HG02943 (cell line): ENCODE measurements around the gene GSC.

Source experiments
- ATAC-seq: cut with Tn5 transposase; IDR thresholded peaks from one replicate; pipeline ENCODE4 v1.9.1; 2021; ENCODE audit warnings: mild to moderate bottlenecking, low read depth, moderate library complexity; ENCODE audit not compliant: unreplicated experiment

The GSC gene

DNA sequence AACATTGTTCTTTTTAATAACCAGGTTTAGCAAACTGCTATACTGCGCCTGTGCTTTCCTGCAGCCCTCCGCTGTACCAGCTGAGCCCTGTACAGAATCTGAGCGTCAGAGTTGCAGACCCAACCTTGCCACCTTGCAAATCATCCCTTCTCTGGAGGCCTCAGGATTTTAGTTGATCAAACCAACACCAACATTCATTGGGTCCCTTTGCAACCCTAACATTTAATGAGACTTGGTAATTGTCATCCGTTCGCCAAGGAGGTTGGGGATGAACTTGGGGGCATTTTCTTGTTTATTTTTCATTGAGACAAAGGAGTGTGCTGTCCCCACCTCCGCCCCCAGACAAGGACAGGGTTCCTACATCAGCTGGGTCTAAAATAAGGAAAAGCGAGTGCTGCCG, 2.6 kb upstream of the GSC start:
- ATAC-seq, result no peak

DNA sequence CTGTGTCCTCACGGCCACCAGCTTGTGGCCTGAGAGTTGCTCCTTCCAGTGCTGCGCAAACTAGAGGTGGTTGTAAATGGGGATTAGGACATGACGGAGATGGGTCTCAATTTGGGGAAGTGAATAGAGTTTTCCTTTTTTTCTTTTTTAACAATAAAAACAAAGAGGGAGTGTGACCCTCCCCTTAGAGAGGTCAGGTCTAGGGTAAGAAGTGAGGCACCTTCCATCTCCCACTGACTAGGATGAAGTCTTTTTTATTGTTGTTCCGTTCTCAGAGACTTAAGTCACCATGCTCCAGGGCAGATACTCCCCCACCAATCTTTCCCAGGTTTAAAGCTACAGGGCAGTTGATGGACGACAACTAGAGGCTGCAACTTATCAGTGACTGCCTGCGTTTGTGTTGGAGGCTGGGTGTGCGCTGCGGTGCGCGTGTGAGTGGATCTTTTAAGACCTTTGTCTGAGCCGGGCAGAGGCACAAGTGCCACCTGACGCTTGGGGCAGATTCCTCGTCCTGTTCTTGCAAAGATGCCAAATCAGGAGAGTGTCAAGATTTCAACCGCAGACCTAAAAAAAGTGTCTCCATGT, 2.1 kb upstream of the GSC start:
- ATAC-seq, result no peak

DNA sequence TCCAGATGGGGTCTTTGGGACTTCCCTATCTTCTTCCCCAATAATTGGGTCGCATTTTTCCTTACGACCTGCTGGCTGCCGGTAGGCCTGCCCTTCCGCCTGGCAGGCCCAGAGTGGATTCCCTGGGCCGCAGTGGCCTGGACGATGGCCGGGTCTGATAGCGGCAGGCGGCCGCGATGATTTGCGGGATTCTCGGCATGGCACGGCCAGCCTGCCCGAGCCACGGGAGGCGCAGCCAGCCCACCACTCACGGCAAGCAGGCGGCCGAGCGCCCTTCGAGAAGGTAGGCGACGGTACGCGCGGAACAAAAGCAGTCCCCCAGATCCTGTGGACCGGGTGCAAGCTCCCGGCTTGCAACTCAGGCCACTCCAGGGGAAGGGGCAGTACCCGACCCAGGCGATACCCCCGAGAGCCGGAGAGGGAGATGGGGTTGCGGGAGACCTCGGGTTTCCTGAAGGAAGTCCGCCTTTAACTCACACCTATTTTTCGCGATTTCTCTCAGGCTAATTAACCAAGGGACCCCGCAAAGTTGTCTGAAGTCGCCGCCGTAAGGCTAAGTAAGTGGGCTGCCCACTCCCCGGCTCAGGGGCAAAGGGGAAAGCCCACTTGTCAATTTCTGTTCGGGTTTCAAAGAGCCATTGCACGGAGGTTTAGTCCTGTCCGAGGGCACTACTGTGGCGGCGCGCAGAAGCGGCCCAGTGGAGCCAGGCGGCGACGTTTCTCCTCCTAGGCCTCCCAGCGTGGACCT, 1.4 kb upstream of the GSC start:
- no peak for ATAC-seq

DNA sequence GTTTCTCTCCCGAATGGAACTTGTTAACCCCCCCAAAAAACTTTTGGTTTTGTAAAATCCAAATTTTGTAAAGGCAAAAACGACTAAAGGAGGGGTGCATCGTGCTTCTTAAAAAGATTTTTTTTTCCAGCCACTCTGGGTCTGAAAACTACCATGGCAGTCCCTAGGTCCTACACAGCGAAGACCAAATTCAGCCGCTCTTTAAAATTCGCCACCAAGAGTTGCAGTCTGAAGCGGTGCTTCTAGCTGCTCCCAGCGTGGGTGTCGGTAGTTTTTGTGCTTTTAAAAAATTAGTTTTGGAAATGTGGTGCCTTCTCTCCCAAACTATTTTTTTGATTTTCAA, 873 bp upstream of the GSC start:
- no peak for ATAC-seq

DNA sequence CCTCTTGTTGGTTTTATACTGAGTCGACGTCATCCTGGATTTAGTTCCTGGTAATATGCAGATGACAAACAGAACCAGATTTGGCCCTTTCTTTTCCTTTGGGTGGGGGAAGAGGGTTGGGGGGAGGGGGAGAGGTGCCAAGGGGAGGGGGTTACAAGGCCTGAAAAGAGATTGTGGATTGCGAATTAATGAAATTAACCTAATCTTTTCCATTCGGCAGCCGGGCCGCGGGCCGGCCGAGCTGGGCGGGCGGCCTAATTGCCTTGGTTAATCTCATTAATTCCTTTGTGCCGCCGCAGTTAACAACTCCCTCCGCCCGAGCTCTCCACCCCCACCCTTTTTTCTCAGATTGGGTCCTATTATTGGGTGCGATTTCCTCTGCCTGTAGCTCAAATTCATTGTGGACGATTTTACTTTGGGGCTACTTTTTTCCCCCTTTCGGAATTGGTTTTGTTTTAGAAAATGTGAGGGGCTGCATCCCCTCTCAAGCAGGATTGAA, 387 bp upstream of the GSC start:
- no peak for ATAC-seq

DNA sequence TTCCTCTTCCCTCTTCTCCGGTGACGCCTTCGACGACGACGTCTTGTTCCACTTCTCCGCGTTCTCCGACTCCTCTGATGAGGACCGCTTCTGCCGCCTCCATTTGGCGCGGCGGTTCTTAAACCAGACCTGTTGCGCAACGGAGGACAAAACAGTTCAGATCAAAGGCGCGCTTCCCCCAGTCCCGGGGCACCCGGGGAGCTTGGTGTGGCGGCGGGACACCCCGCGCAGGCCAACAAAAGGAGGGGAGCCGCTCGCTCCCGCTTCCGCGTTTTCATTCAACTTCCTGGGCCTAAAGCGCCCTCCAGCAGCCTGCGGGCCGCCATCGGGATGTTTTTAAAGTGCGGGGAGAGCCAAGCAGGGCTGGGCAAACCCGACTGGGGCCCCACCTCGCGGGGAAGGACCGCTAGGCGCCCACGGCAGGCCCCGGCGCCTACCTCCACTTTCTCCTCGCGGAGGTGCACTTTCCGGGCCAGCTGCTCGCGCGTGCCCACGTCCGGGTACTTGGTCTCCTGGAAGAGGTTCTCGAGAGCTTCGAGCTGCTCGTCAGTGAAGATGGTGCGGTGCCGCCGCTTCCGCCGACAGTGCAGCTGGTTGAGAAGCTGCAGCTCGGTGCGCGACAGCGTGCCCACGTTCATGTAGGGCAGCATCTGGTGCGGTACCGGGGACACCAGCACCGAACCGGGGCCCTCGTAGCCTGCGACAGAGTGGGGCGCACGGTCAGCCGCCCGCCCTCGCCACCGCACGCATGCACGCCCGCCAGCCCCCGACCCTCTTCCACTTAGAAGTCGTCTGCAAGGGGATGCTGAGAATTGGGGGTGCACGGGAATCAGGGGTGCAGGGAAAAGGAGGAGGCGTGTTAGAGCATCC, 1.2 kb downstream of the GSC start:
- no peak for ATAC-seq

DNA sequence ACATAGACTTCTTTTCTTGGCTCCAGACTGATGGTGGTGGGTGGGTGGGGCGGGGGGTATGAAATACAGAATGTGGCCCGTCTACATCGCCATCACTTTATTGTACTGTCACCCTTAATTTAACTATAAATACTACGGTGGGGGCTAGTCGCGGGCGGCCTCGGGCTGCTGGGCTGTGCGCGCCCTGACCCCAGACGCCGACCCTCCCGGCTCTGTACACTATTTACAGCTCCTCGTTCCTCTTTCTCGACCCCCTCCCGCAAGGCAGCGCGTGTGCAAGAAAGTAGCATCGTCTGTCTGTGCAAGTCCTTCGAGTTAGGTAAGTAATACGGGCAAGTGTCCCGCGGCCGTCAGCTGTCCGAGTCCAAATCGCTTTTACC, 1.8 kb downstream of the GSC start:
- ATAC-seq, result no peak

DNA sequence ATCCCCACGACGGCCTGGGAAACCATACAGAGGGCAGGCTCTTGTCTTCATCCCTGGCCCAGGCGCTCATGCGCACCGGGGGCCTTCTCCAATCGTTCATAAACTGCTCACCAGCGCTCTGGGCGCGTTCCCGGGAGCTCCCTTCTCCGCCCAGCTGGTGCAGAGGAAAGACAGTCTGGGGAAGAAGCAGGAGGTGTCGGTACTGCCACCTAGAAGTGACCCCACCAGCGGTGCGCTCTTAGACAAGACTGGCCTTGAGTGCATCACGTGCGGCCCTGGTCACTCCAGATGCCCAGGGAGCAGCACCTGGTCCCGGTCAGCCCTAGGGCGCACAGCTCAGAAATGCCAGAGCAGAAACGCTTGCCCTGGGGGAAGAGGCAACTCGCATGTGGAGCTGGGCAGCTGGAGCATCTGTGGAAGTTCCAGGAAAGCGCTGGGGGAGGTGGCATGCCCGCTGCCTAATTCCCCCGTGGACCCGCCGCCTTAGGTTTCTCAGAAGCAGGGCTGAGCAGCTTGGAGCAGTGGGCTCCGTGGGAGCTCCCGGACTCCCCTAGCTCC, 2.5 kb downstream of the GSC start:
- ATAC-seq, result no peak

DNA sequence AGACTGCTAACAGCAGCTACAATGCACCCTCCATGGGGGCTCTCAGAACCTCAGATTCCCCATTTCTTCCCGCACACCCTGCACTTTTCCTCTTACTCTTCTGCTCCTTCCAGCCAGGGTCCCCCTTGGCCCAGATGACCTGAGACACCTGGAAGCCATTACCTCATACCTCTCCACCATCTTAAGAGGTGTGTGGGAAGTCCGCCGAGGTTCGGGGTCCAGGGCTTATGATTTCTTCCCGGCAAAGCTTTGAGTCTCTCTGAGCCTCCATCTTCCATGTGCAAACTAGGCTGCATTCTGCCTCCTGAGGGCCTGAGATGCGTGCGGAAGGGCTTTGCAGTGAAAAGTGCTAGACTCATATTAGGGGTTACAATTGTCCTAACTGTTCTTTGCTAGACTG, 5.3 kb downstream of the GSC start:
- no peak for ATAC-seq

DNA sequence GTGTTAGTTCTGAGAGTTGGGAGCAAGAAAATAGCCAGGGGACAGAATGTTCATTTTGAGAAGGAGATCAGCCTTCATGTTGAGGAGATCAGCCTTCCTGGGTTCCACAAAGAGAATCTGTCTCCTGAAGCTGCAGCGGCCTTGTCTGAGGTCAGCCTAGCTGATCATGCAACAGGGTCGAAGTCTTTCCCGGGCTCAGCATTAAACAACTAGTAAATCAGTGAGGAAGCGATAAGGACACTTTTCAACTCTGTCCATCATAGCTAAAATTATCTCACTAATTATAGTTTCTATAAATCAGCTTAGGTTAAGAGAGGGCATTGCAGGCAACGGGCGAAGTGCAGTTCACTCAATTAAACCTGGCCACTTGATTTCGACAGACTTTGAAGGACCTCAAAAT, 7.5 kb downstream of the GSC start:
- ATAC-seq, result no peak

DNA sequence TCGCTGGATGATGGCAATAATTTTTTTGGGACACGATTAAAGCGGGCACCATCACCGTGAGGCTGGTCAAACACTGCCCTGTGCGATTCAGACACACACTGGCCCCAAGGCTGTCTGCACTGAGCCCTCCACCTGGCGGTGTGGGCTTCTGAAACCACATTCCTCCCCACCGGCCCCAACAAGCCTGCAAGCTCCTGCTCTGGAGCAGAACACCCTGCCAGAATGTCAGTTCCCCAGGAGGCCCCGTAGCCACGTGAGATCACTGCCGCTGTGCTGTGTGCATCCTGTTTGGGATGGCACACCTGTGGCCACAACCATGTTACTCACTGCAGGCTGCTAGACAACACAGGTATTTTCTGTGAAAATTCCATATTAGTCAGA, 7.9 kb downstream of the GSC start:
- ATAC-seq, result no peak

DNA sequence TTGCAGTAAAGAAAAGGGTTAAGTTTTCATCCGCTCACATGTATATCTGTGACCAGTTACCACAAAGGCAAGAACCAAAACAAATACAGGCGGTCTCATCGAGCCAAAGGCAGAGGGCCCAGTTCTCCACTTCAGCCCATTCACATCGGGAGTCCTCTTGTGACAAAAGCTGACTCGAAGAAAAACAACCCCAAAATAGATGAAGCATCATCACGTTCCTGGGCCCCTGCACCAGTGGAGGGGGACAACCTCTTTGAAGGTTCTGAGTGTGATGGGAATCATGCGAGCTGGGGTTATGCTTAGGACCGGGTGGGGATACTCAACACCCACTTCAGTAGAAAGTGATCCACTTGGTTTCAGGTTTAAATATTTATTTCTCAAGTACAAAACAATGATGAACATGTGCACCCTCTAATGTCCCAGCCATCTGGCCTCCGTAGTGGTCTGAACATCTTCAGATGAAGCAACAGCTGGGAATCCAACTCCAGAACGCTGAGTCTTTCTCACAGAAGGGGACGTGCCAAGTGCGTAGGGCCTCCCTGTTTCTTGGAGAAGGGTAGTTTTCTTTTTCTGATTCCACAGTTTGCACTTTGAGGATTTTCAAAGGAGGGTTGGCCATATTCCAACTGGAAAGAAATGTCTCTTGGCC, 8.4 kb downstream of the GSC start:
- no peak for ATAC-seq

DNA sequence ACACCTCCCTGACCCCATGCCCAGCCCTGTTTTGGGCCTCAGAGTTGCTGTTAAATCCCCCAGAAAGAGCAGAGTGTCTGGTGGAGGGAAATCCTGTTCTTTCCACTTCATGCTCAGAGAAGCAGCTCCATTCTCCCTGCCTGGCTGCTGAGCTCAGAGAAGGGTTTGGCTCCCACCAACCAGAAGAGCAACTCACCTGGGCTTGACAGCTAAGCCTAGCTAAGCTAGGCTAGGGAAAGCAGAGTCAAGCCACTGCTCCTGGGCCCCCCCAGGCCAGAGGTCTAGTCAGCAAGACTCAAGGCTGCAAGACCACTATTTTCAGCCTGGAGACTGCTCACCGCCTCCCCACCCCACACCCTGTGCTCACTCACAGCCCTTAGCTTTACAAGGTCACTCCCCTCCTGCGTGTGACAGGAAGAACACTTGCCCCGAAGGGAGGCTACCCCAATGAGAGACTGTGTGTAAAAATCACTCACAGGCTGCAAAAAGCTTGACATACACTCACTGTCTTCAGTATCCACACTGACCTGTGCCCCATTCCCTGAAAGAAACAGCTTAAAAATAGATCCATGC, 13.5 kb downstream of the GSC start:
- ATAC-seq, result no peak

DNA sequence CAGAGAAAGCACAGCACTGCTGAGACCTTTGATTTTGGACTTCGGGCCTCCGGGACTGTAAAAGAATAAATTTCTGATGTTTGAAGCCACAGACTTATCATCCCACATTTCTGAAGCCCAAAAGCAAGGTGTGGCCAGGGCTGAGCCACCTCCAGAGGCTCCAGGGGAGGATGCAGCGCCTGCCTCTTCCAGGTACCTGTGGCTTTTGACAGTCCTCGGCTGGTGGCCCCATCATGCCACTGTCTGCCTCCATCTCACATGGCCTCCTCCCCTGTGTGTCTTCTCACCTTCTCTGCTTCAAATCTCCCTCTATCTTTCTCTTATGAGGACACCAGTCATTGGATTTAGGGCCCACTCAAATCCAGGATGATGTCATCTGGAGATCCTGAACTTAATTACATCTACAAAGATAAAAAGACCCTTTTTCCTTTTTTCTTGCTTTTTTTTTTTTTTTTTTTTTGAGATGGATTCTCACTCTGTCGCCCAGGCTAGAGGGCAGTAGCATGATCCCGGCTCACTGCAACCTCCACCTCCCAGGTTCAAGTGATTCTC, 15.4 kb downstream of the GSC start:
- no peak for ATAC-seq

DNA sequence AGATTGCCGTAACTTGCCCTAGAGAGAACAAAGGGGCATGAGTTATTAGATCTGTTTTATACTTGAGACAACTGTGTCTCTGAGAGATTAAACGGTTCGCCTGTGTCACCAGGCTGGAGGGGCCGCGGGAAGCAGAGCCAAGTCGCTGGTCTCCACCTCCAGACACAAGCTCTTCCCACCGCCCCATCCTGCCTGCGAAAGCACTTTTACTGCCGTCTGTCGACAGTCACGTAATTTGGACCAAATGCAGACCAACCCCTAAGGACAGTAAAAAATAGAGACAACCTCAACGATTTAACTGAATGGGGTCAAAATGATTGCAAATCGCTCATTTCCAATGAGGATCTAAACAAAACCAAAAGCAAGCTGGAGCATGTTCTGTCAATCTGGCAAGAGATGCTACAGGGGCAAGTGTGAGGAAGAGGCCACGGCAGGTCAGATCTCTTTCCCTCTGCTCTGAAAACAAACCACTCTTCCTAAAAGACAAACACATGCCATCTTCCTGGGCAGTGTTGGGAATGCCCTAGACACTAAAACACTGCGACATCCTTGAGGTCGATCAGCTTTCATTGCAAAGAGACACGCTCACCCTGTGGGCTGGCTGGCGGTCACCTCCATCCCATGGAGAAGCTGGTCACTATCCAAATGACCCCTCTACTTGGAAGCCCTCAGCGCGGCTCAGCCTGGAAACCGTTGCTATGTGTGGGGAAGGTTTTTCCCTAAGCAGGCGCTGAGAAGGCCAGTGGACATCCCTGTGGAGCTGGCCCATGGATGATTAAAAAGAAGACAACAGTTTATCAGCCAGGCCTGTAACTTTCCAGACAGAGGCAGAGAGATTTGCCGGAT, 17.1 kb downstream of the GSC start:
- no peak for ATAC-seq

DNA sequence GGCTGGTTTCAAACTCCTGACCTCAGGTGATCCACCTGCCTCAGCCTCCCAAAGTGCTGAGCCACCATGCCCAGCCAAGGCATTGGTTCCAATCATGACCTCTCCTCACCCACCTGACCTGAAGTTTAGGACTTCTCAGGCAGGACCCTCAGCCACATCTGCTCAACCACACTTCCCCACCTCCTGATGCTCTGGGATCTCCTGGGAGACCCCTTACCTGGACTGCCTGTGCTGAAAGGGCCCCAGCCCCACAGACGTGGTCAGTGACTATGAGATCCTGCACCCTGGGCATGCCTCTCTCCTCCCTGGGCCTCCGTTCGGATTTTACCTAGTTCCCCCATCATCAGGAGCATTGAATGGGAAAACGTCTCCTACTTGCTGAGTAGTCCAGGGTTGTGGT, 18.0 kb downstream of the GSC start:
- no peak for ATAC-seq

DNA sequence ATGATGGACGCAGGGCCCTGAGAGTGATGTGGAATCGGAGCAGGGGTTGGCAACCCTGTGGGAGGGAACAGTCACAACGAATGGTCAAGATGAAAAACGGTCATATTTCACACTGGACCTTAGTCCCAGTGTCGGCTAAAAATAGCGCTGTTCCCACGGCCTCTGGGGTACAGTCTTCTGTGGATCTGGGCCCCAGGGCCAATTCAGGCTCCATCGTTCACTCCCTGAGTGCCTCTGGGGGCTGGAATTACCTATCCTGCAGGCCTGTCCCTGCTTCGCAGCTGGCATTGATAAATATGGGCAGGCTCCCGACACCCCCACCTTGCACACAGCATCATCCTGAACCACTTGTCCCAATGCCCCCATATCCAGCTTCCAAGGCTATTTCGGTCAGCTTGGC, 18.6 kb downstream of the GSC start:
- no peak for ATAC-seq

DNA sequence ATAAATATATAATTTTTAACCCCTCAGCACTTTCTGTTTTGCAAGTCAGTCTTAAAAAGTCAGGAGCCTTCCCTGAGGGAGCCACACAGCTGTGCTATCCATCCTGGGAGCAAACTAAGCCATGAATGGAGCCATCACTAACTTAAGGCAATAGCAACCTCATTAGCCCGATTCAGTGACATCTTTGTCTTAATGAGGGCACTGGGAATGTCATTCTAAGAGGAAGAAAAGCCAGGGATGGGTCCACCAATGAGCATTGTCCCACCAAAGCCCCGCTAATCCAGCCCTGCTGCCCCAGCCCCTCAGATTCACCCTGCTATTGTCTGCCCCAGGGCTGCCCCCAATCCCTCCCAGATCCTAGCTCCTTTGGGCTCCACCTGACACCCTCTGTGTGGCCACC, 19.5 kb downstream of the GSC start:
- ATAC-seq, result no peak

DNA sequence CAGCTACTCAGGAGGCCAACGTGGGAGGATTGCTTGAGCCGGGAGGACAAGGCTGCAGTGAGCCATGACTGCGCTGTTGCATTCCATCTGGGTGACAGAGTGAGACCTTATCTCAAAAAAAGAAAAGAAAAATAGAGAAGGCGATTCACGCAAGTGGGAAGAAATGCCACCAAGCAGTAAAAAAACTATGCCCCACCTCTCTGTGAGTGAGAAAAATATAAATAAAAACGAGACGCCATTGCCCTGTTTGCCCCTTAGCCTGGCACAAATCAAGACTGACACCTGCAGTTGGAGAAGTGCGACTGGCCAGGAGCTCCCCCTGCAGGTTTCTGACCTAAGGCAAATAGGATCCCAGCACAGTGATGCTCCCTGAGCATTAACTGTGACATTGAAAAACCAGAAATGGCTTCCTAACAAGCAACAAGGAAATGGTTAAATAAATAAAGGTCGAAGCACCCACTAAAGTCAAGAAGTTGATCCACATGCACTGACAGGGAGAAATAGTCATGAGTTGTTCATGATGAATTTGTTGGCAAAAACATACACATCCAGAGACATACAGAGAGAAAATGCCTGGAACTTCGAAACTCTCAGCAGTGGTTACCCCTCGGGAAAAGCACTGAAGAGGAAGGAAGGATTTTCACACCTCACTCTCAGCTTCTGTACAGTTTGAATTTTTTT, 21.1 kb downstream of the GSC start:
- ATAC-seq, result peak; percentile 59
